ENCODE data around the gene AMOT. TPM values are rescaled to one million over a fixed set of nuclear protein-coding genes. Genes with fewer than 3 reads are reported as not detected.

AMOT gene
- total and polyA plus RNA-seq, 2 donors (not counting 1 experiment from before 2014, with no cell fraction given), result 0.91 to 5.2 TPM

DNA sequence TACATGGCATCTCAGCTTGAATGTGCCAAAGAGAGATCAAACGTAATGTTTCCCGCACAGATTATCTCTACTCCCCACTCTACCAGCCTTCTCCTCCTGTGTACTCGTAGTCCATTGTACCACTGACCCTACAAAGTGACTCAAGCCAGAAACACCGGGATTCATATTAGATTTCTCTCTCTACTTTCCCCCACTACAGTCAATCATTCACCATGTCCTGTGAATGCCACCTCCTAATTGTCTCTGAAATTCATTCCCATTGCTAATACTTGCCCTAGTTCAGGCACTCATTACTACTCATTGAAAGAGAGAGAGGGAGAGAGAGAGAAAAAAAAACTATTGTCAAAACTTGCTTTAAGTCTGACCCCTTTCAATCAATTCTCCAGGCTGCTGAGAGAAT, 82.7 kb downstream of the AMOT start:
- ATAC-seq (ENCODE audit: low read depth), result no peak
- H2AFZ ChIP-seq (ENCODE audit: insufficient read depth, low read depth, low read length, poor library complexity, severe bottlenecking), result no peak overlapping the region
- ChIA-PET CTCF (no interaction called here), POLR2A (no interaction called here)
- H4K20me1 ChIP-seq (ENCODE audit: control insufficient read depth, insufficient read depth, low read length, poor library complexity, severe bottlenecking), result no peaks in the 10 kb centered on the region
- WGBS (ENCODE audit: insufficient coverage), result 100% methylated on average over 2 of the region's 4 CpGs
- H3K4me3 ChIP-seq (ENCODE audit: control extremely low read depth in 1 of 5, extremely low read depth in 1 of 5, insufficient read depth in 1 of 5, low read depth in 2 of 5, low read length in 4 of 5), result no peak overlapping the region
- intact Hi-C loops (cut with micrococcal nuclease), result no loop called here
- TF ChIP-seq EZH2 (IDR thresholded peaks at IDR 0.05; ENCODE audit: borderline replicate concordance, insufficient read depth, low read depth, low read length, poor library complexity, severe bottlenecking), result no peak
- TF ChIP-seq, protein P1, sequence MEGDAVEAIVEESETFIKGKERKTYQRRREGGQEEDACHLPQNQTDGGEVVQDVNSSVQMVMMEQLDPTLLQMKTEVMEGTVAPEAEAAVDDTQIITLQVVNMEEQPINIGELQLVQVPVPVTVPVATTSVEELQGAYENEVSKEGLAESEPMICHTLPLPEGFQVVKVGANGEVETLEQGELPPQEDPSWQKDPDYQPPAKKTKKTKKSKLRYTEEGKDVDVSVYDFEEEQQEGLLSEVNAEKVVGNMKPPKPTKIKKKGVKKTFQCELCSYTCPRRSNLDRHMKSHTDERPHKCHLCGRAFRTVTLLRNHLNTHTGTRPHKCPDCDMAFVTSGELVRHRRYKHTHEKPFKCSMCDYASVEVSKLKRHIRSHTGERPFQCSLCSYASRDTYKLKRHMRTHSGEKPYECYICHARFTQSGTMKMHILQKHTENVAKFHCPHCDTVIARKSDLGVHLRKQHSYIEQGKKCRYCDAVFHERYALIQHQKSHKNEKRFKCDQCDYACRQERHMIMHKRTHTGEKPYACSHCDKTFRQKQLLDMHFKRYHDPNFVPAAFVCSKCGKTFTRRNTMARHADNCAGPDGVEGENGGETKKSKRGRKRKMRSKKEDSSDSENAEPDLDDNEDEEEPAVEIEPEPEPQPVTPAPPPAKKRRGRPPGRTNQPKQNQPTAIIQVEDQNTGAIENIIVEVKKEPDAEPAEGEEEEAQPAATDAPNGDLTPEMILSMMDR (IDR thresholded peaks at IDR 0.05), result no peak
- no peaks in the 10 kb centered on the region for H3K36me3 ChIP-seq (replicated peaks in 1 of 2; ENCODE audit: control extremely low read depth in 1 of 2, control insufficient read depth in 1 of 2, extremely low read depth in 1 of 2, insufficient read depth in 2 of 2, low read length in 1 of 2)
- H3K27me3 Mint-ChIP-seq, result no peaks in the 10 kb centered on the region
- no peaks in the 10 kb centered on the region for H3K9me3 ChIP-seq (ENCODE audit: control extremely low read depth in 1 of 3, control insufficient read depth in 2 of 3, insufficient read depth in 1 of 3, low read length in 2 of 3)
- H3K27ac Mint-ChIP-seq, result no peak overlapping the region
- H3K79me2 ChIP-seq (ENCODE audit: control insufficient read depth, insufficient read depth, low read length), result no peaks in the 10 kb centered on the region
- H3K9me3 Mint-ChIP-seq (ENCODE audit: insufficient read depth), result no peaks in the 10 kb centered on the region
- peaks cover 18 to 25% of the 10 kb centered on the region in 2 donors for H3K4me1 ChIP-seq (ENCODE audit: control insufficient read depth in 2 of 2, insufficient read depth in 2 of 2, low read length in 2 of 2)
- H3K9ac ChIP-seq (ENCODE audit: low read length), result no peak overlapping the region
- DNase-seq, result no peak
- H3K27ac ChIP-seq (ENCODE audit: low read length in 2 of 2), result no peak overlapping the region
- no peaks in the 10 kb centered on the region for H3K27me3 ChIP-seq (replicated peaks in 1 of 4; ENCODE audit: control extremely low read depth in 1 of 4, control insufficient read depth in 3 of 4, insufficient read depth in 4 of 4, low read length in 3 of 4)
- no peak overlapping the region for H3K4me3 Mint-ChIP-seq
- H3K4me2 ChIP-seq (replicated peaks; ENCODE audit: low read depth, low read length, poor library complexity, severe bottlenecking), result no peak overlapping the region
- peaks cover 17% of the 10 kb centered on the region for H3K4me1 Mint-ChIP-seq

DNA sequence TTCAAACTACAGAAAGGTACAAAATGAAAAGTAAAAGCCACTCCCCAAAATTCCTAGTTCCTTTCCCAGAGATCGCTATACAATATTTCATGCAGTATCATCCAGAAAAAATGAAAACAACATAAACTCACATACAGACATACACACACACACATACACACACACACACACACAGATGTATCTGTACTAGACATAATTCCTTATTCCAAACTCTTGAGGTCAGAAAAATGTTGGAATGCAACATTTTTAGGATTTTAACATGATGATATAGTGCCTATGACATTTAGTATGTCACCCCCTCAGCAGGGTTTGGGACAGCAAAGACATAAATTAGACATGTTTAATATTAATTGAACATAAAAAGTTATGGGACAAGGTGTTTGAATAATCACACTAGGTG, 87.5 kb downstream of the AMOT start:
- H3K9me3 Mint-ChIP-seq (ENCODE audit: insufficient read depth), result no peaks in the 10 kb centered on the region
- Histone ChIP-seq H3K36me3 (replicated peaks in 1 of 2; ENCODE audit: control extremely low read depth in 1 of 2, control insufficient read depth in 1 of 2, extremely low read depth in 1 of 2, insufficient read depth in 2 of 2, low read length in 1 of 2) (no peaks in the 10 kb centered on the region), H3K4me3 (ENCODE audit: control extremely low read depth in 1 of 5, extremely low read depth in 1 of 5, insufficient read depth in 1 of 5, low read depth in 2 of 5, low read length in 4 of 5) (no peak overlapping the region), H3K27ac (ENCODE audit: low read length in 2 of 2) (no peak overlapping the region), H3K9me3 (ENCODE audit: control extremely low read depth in 1 of 3, control insufficient read depth in 2 of 3, insufficient read depth in 1 of 3, low read length in 2 of 3) (no peaks in the 10 kb centered on the region), H3K79me2 (ENCODE audit: control insufficient read depth, insufficient read depth, low read length) (no peaks in the 10 kb centered on the region), H3K4me1 (ENCODE audit: control insufficient read depth in 2 of 2, insufficient read depth in 2 of 2, low read length in 2 of 2) (no peaks in the 10 kb centered on the region), H4K20me1 (ENCODE audit: control insufficient read depth, insufficient read depth, low read length, poor library complexity, severe bottlenecking) (no peaks in the 10 kb centered on the region), H3K9ac (ENCODE audit: low read length) (no peak overlapping the region), H3K4me2 (replicated peaks; ENCODE audit: low read depth, low read length, poor library complexity, severe bottlenecking) (no peak overlapping the region), H3K27me3 (replicated peaks in 1 of 4; ENCODE audit: control extremely low read depth in 1 of 4, control insufficient read depth in 3 of 4, insufficient read depth in 4 of 4, low read length in 3 of 4) (no peaks in the 10 kb centered on the region), H2AFZ (ENCODE audit: insufficient read depth, low read depth, low read length, poor library complexity, severe bottlenecking) (no peak overlapping the region)
- no peaks in the 10 kb centered on the region for H3K27me3 Mint-ChIP-seq
- H3K4me1 Mint-ChIP-seq, result no peaks in the 10 kb centered on the region
- DNase-seq, result no peak
- ChIA-PET POLR2A (no interaction called here), CTCF (no interaction called here)
- no peak overlapping the region for H3K27ac Mint-ChIP-seq
- no peak overlapping the region for H3K4me3 Mint-ChIP-seq
- intact Hi-C loops (cut with micrococcal nuclease), result no loop called here
- no peak for TF ChIP-seq EZH2 (IDR thresholded peaks at IDR 0.05; ENCODE audit: borderline replicate concordance, insufficient read depth, low read depth, low read length, poor library complexity, severe bottlenecking)
- TF ChIP-seq, protein P1 (IDR thresholded peaks at IDR 0.05), result no peak
- no peak for ATAC-seq (ENCODE audit: low read depth)
- WGBS (ENCODE audit: insufficient coverage), result no CpG with 5 or more reads among the region's 1 CpG

All from B cell (primary cell).